A204.1 (cell line): ENCODE measurements around the gene SMAD7.
"Not testable (repeated sequence)": the region's sequence is repeated elsewhere in the genome, so short reads cannot be mapped to it uniquely, and the experiment has no call there.

Experiments used
- FAIRE-seq: peaks from 2 replicates; lab custom pipeline; 2012; peaks lifted over from hg19 to GRCh38; lab: Jason Lieb, UNC

SMAD7 gene

GRCh38 chr18:48877941-48878340, 72.8 kb downstream of the SMAD7 start:
- no peak for FAIRE-seq

- no peak for FAIRE-seq
Observed at GRCh38 chr18:48876590-48876989, 74.2 kb downstream of the SMAD7 start.

GRCh38 chr18:48875942-48876511, 74.7 kb downstream of the SMAD7 start:
- no peak for FAIRE-seq

DNA sequence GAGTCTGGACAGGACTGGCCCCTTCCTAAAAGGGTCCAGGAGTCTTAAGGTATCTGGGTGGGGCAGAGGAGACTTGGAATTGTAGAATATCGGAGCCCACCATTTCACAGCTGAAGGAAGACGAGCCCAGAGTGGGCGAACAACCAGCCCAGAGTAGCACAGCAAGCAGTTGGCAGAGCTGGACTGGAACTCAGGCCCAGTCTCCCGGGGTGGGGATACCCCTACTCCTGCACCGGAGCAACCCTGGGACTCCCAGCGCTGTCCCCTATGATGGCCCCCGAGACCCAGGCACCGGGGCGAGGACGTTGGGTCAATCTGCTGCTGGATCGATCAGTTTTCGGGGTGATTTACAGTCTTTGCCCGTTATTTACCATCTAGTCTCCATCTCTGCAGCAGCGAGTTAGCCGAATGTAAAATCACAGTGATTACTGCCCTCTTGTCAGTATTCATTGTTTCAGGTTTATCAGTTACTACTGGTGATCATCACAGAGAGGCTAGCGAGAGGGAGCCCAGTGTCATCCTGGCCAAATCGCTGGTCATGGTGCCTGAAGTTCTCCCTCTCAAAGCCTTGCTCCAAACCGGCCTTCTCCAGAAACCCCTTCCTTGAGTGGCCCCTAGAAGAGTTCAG, 75.3 kb downstream of the SMAD7 start:
- FAIRE-seq: no peak

DNA sequence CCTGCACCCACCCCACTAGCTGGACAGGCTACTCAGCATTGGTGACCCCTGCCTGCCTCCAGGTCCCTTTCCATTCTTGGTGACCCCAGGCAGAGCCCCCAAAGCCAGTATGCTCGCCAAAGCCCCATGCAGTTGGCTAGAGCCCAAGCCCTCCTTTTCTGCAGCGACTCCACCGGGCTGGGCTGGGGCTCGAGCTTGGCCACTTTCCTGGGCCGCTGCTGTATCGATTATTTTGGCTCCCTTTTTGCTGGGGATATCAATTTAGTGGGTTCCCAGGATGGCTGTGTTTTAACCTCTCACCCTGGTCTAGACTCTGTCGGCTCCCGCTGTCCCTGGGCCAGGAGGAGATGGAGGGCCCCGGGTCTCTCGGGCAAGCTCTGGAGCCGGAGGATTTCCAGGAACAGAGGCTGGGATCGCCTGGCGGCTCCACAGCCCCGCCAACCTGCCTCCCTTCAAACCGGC, 76.0 kb downstream of the SMAD7 start:
- FAIRE-seq: no peak

DNA sequence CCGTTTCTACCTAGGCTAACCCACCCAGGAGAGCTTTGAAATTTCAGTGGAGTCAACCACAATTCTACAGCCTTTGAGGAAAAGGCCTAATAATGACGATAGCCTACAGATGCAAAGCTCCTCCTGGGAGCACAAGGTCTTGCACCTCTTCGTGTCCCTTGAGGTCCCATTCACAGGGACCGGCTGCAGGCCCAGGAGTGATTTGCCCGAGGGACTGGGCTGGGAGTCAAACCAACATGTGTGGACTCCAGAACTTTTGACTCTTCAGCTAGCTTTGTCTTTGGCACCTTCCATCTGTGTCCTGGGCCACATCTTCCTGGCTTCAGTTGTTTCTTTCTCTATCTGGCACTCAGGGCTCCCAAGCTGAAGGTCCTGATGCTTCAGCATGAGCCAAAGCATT, 76.5 kb downstream of the SMAD7 start:
- FAIRE-seq: no peak

DNA sequence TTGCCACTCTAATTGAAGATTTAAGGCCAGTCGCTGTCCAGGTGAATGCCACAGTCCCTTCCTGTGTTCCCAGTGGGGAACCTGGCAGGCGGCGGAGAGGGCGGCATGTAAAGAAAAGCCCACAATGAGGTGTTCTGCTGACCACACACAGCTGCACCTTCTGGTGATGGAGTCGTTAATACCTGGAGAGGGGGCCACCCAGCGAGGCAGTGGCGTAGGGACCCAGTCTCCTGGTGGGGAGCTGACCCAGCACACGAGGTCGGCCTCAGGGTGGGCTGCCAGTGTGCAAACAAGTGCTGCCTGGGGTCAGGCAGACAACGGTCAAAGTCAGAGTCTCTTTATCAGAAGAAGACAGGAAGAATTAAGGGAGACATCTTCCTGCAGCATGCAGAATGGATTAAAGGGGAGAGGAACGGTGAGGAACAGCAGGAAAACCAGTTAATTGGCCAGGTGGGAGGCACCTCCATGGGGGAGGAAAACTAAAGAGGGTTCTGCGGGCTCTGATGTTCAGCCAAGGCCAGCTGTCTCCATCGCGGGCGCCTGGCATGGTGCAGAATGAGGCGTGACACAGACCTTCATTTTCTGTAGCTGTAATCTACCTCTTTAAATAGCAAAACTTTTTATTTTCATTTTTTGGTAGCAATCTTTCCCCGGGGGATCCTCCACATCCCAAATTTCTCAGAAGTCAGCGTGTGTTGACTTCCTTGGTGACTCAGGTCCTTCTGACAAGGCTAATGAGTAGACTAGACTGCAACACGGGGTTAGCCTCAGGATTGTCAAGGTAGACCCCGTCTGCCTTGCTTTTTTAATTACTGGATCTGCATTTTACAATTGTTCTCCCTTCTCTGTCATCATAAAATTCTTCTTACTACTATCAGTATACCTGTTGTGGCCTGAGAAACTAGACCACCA, 78.3 kb downstream of the SMAD7 start:
- FAIRE-seq: no peak

DNA sequence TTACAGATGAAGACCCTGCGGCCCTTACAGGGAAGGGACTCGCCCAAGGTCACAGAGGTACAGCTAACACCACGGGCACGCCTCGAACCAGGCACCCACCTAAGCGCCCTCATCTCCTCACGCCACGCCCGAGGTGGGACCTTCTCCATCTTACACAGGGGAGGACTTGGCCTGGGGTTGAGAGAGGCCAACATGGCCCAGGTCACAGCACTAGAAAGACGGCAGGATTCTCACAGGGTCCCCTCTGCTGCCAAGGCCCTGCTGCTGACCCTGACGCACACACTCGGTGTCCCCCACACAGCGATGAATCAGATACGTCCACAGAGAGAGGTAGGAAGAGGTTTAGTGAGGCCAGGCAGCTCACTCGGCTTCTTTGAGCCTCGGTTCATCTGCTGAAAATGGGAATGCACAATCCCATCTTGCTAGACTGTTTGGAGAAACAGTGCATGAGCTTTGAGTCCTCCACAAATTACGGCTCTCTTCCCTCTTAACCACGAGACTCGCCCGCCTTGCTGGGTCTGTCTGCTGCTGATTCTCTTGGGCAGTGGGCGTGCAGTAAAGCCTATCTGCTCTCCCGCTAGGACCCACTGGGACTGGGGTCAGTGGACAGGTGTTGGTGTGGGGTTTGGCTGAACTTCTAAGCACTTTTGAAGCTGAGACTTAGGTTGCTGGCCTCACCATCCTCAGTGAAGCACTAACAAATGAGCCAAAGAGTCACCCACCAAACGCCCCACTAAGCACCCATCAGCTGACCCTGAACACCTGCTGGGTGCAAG, 79.2 kb downstream of the SMAD7 start:
- no peak for FAIRE-seq

DNA sequence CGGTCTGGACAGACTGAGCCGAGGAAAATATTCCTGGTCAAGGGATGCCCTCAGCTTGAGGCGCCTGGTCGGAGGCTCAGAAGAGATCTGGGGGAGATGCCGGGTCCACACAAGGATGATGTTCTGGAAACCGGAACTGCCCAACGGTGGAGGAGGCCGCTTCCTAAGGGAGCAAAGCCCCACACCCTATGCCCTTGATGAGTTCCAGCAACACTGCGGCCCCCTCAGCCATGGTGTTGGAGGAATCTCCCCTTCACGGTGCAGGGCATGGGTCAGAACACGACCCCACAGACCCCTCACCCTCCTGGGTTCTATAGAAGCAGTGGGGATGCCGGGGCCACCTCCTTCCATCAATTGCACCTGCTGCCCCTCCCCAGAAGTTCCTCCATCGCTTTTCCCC, 79.8 kb downstream of the SMAD7 start:
- not testable (repeated sequence) for FAIRE-seq
